SK-N-SH (cell line): ENCODE results near the gene EMX1.

Source experiments
- CTCF ChIP-seq: fragments of 200-600 bp; sonication (generic); IDR thresholded peaks from 2 replicates; pipeline ENCODE4 v1.6.1; 2017; ENCODE audit warnings: antibody characterized with exemption, mild to moderate bottlenecking, moderate library complexity
- FOXJ3 ChIP-seq: sonication (generic); formaldehyde crosslinking; IDR thresholded peaks from 2 replicates; pipeline ENCODE4 v1.5.1; 2020; ENCODE audit warnings: mild to moderate bottlenecking, missing genetic modification reagents
- GATA2 ChIP-seq: sonication (generic); formaldehyde crosslinking; IDR thresholded peaks from 2 replicates; pipeline ENCODE4 v1.5.0; 2020; ENCODE audit warnings: mild to moderate bottlenecking, missing genetic modification reagents
- MAX ChIP-seq: IDR thresholded peaks from 2 replicates; pipeline ENCODE4 v1.4.0; 2012; ENCODE audit warnings: low read depth
- RAD21 ChIP-seq: IDR thresholded peaks from 2 replicates; pipeline ENCODE4 v1.6.1; 2012; ENCODE audit warnings: mild to moderate bottlenecking, low read length
- YY1 ChIP-seq: IDR thresholded peaks from 2 replicates; pipeline ENCODE4 v1.4.0; 2012; ENCODE audit warnings: low read depth, mild to moderate bottlenecking
- TF ChIP-seq, protein P1 (sequence below): IDR thresholded peaks from 2 replicates; pipeline ENCODE4; 2012

DNA sequence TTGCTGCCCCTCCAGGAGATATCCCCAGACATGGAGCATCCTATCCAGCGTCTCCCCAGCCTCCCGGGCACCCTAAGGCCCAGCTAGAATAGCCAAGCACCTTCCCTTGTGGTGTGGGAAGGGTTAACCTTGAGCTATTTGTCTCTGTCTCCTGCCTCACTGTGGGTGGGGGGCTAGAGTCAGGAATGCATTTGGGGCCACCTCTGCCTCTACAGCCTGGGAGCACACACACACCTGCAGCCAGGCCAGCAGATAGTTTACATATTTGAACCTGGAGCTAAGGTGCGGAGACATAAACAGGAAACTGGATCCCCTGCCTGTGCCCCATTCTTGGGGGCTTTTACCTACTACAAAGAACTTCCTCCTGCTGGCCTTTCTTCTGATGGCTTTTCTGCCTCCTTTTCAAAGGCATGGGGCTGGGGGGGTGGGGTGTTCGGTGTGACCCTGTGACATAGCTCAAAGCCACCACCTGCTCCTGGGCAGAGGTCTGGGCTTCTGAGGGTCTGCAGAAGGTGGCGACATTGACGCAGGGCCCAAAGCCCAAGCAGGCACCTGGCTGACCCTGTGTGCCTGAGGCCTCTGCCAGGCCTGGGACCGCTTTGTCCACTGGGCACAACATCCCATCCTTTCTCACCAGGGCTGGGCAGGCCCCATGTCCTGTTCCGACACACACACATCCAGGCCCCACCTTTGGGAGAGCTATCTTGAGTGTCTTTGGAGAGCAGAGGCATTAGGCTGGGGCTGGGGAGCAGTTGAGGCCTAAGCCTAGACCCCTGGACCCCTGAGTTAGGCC, 34.2 kb downstream of the EMX1 start:
- TF ChIP-seq CTCF, result no peak
- TF ChIP-seq RAD21, result no peak
- TF ChIP-seq GATA2 (CRISPR knock-in tag), result no peak
- no peak for TF ChIP-seq MAX
- TF ChIP-seq, protein P1, sequence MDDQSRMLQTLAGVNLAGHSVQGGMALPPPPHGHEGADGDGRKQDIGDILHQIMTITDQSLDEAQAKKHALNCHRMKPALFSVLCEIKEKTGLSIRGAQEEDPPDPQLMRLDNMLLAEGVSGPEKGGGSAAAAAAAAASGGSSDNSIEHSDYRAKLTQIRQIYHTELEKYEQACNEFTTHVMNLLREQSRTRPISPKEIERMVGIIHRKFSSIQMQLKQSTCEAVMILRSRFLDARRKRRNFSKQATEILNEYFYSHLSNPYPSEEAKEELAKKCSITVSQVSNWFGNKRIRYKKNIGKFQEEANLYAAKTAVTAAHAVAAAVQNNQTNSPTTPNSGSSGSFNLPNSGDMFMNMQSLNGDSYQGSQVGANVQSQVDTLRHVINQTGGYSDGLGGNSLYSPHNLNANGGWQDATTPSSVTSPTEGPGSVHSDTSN, result no peak
- TF ChIP-seq FOXJ3 (CRISPR knock-in tag), result no peak
- no peak for TF ChIP-seq YY1
